Naive B cell (primary cell): ENCODE results near the gene FJX1. TPM values are rescaled to one million over a fixed set of nuclear protein-coding genes. Genes with fewer than 3 reads are reported as not detected.

ENCODE experiments used
- ATAC-seq, 2 donors: fragments of 150-1000 bp; cut with Tn5 transposase; 2 replicates each; pipeline ENCODE4 v1.10.0; 2021; ENCODE audit warnings: low read depth in 2 of 2, mild to moderate bottlenecking in 2 of 2, moderate library complexity in 2 of 2
- DNase-seq: peaks from one replicate; pipeline ENCODE4 v3.0.0; 2022
- H3K27ac Mint-ChIP-seq, 6 donors: one replicate each; pipeline ENCODE4 v1.8.0; 2020 to 2022; ENCODE audit warnings: mild to moderate bottlenecking in 6 of 6, mixed read lengths in 6 of 6, moderate library complexity in 5 of 6, inconsistent platforms in 2 of 6
- H3K27me3 Mint-ChIP-seq, 3 donors: one replicate each; pipeline ENCODE4 v1.8.0; 2021 to 2022; ENCODE audit warnings: mixed read lengths in 3 of 3, mild to moderate bottlenecking in 1 of 3
- H3K36me3 Mint-ChIP-seq, 2 donors: one replicate each; pipeline ENCODE4 v1.8.0; 2020 to 2022; ENCODE audit warnings: mixed read lengths in 2 of 2, inconsistent platforms in 1 of 2, mild to moderate bottlenecking in 1 of 2
- H3K4me1 Mint-ChIP-seq, 3 donors: one replicate each; pipeline ENCODE4 v1.8.0; 2020 to 2022; ENCODE audit warnings: mixed read lengths in 3 of 3, inconsistent platforms in 1 of 3, mild to moderate bottlenecking in 1 of 3, moderate library complexity in 1 of 3
- H3K4me3 Mint-ChIP-seq, 8 donors: one replicate each; pipeline ENCODE4 v1.8.0; 2020 to 2022; ENCODE audit warnings: mild to moderate bottlenecking in 8 of 8, mixed read lengths in 8 of 8, moderate library complexity in 8 of 8, inconsistent platforms in 2 of 8
- H3K9me3 Mint-ChIP-seq, 7 donors: one replicate each; pipeline ENCODE4 v1.8.0; 2020 to 2022; ENCODE audit warnings: mixed read lengths in 7 of 7, mild to moderate bottlenecking in 5 of 7, inconsistent platforms in 2 of 7, moderate library complexity in 1 of 7
- polyA plus RNA-seq, 6 donors: library from polyadenylated mRNA; unstranded; fragments of 300-500 nt; fragmentation: Illumina TruSeq; gene quantifications; one replicate each; pipeline ENCODE4 v1.2.3, GENCODE V29; 2021; ENCODE audit warnings: low read depth in 6 of 6

Gene FJX1, protein sequence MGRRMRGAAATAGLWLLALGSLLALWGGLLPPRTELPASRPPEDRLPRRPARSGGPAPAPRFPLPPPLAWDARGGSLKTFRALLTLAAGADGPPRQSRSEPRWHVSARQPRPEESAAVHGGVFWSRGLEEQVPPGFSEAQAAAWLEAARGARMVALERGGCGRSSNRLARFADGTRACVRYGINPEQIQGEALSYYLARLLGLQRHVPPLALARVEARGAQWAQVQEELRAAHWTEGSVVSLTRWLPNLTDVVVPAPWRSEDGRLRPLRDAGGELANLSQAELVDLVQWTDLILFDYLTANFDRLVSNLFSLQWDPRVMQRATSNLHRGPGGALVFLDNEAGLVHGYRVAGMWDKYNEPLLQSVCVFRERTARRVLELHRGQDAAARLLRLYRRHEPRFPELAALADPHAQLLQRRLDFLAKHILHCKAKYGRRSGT
- polyA plus RNA-seq, result under 1 TPM in 2 of 6 donors, not detected in 4; 0.21 to 0.32 TPM

DNA sequence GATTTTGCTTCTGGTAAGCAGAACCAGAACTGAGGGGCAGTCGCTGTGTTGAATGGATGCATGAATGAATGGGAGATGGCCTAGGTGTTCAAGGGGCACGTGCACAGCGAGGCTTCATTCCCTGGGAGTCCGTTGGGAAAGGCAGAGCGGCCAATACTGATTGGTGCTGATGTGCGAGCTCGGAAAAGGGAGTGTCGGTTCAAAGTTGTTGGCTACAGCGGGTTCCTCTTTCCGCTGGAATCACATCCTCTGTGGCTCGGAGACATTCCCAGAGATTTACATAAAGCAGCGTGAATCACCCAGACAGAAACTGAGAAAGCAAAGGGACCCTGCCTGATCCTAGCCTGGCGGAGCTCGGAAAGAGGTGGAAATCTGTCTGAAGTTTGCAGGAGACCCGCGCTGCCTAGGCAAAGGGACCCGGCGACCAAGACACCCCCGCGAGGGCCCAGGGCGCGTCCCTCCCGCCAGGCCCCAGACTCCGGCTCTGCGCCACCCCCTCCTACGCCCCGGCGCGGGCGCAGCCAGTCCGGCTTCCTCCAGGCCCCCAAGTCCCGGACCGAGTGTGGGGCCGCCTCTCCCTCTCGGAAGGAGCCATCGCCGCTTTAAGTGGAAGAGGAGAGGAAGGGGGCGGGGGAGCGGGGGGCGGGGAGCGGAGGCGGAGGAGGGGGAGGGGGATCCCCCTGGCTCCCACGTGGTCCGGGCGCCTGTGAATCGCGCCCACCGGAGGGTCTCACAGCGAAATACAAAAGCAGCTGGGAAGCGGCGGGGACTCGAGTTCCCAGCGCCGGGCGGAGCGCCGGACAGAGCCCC lies at the start of gene FJX1:
Gene FJX1 (plus strand): TSS at position 774 of the 810 bp plus-strand sequence. CDS start 177 bp downstream, outside the sequence.
- peak; percentile 16 for DNase-seq
- Mint-ChIP-seq H3K4me3 (peak within 1 kb of the TSS; percentile 79 to 91 (median 88)), H3K27ac (peak within 1 kb of the TSS in 1 of 6 donors; percentile 47), H3K9me3 (peaks cover 0 to 1% (median 0%) of the 10 kb centered on the region in 7 donors), H3K27me3 (peaks cover 29 to 59% (median 53%) of the 10 kb centered on the region in 3 donors), H3K36me3 (no peaks in the 10 kb centered on the region), H3K4me1 (peaks cover 5 to 23% (median 10%) of the 10 kb centered on the region in 3 donors)
- ATAC-seq, result peak; percentile 20 to 24

DNA sequence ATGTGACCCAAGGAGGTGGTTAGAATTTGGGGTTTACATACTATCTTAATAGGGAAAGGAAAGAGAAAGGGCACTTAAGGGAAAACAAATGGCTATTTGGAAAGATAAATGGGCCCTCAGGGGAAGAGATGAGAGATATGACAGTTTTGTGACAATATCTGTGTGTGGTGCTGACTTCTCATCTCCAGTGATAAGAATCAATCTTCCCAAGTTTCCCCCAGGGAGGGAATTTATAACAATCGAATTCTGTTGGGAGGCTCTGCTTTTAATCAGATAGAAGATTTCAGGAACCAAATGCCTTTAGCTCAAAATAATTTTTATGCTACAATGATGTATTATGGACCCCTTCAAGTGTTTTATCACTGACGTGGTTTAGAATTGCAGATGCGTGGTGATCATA lies 46.6 kb upstream of the FJX1 start:
- H3K36me3 Mint-ChIP-seq, result peaks cover 0 to 6% of the 10 kb centered on the region in 2 donors
- H3K4me3 Mint-ChIP-seq, result no peak overlapping the region
- H3K27me3 Mint-ChIP-seq, result peaks cover 17 to 30% (median 23%) of the 10 kb centered on the region in 3 donors
- ATAC-seq, result no peak
- no peak for DNase-seq
- H3K4me1 Mint-ChIP-seq, result no peaks in the 10 kb centered on the region
- peaks cover 11 to 36% (median 15%) of the 10 kb centered on the region in 7 donors for H3K9me3 Mint-ChIP-seq
- no peak overlapping the region for H3K27ac Mint-ChIP-seq

DNA sequence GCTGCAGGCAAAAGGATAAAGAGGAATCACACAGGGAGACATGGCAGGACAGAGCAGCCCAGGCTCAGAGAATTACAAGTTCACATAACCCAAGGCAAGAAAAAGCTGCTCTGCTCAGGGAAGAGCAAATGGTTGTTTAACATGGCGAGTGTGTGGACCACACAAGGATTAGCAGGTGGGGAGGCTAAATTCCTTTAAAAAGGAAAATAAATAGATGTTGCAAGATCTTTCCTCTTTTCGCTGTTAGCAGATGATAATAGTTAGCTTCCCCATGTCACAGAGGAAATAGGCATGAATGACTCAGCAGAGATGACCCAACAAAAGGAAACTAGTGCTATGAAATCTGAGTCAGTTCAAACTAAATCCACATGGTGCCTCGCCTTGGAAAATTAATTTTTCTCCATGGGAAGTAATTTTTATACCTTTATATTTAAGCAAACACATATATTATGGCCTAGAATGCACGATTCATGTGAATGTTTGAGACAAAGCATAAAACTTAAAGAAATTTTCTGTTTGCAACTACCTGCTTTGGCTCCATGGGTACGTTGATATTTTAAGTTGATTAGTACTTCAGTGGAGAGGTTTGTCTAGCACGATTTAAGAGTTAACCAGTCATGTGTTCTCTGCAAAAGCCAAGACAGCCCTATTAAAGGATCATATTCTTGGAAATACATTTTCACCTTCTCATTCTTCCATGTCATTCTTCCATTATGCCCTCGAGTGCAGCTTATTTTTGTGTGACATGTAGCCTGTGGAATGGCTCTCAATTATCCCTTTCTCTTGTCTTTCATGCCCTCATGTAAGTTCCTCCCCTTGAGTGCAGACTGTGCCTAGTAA lies 38.5 kb upstream of the FJX1 start:
- Mint-ChIP-seq H3K4me1 (no peaks in the 10 kb centered on the region), H3K27me3 (peaks cover 38 to 54% (median 50%) of the 10 kb centered on the region in 3 donors), H3K9me3 (peaks cover 0 to 4% (median 0%) of the 10 kb centered on the region in 7 donors), H3K4me3 (no peak overlapping the region), H3K36me3 (no peaks in the 10 kb centered on the region), H3K27ac (no peak overlapping the region)
- DNase-seq (no peak), ATAC-seq (no peak)

DNA sequence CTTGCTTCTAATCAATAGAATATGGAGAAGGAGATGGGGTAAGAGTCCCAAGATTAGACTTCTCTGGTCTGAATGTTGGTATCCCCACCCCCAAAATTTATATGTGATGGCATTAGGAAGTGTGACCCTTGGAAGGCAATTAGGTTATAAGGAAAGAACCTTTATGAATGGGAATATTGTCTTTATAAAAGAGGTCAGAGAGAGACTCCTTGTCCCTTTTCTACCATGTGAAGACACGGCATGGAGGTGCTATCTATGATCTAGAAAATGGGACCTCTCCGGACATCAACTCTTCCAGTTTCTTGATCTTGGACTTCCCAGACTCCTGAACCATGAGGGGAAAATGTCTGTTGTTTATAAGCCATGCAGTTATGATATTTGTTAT lies 37.9 kb upstream of the FJX1 start:
- no peak for ATAC-seq
- peaks cover 36 to 55% (median 55%) of the 10 kb centered on the region in 3 donors for H3K27me3 Mint-ChIP-seq
- no peaks in the 10 kb centered on the region for H3K4me1 Mint-ChIP-seq
- H3K36me3 Mint-ChIP-seq, result no peaks in the 10 kb centered on the region
- no peak overlapping the region for H3K27ac Mint-ChIP-seq
- H3K9me3 Mint-ChIP-seq, result peaks cover 0 to 4% (median 0%) of the 10 kb centered on the region in 7 donors
- DNase-seq, result no peak
- H3K4me3 Mint-ChIP-seq, result no peak overlapping the region

DNA sequence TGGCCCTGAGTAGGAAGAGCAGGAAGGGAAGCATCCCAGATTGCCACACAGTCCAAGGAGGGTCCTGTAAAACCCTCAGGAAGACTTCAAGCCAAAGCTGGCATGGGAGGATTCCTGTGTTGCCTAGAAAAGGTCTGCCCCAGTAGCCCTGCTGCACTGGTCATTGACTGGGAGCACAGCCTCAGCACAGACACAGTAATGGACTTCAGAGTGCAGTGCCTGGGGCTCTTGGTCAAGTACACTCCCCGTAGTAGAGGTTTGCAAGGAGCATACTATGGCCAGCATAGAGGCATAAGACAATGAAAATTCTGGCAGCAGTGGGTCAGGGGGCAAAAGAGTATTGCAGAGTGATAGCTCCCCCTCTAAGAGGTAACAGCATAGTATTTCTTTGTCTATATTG lies 36.2 kb upstream of the FJX1 start:
- no peak overlapping the region for H3K4me3 Mint-ChIP-seq
- ATAC-seq, result no peak
- H3K4me1 Mint-ChIP-seq, result no peaks in the 10 kb centered on the region
- DNase-seq, result no peak
- no peak overlapping the region for H3K27ac Mint-ChIP-seq
- peaks cover 0 to 2% (median 0%) of the 10 kb centered on the region in 7 donors for H3K9me3 Mint-ChIP-seq
- peaks cover 37 to 60% (median 55%) of the 10 kb centered on the region in 3 donors for H3K27me3 Mint-ChIP-seq
- no peaks in the 10 kb centered on the region for H3K36me3 Mint-ChIP-seq

DNA sequence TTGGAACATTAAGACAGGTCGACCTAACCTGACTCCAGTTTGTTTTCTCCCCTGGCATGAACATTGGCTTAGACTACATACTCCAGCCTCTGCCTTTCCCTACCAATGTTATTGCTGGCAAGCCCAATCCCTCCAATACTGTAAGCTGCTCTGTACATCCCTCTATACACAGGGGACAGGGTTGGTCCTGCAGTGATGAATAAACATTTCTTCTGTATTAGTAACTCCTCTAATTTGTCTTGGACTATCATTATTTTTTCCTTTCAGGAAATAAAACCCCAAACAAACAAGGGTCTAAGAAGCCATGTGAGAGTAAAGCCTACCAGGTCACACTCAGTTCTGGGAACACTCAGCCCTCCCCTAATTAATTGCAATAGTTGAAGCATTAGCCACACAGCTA lies 35.1 kb upstream of the FJX1 start:
- ATAC-seq (no peak), DNase-seq (no peak)
- Mint-ChIP-seq H3K9me3 (peaks cover 0 to 2% (median 0%) of the 10 kb centered on the region in 7 donors), H3K4me1 (no peaks in the 10 kb centered on the region), H3K4me3 (no peak overlapping the region), H3K27me3 (peaks cover 44 to 67% (median 65%) of the 10 kb centered on the region in 3 donors), H3K27ac (no peak overlapping the region), H3K36me3 (no peaks in the 10 kb centered on the region)

DNA sequence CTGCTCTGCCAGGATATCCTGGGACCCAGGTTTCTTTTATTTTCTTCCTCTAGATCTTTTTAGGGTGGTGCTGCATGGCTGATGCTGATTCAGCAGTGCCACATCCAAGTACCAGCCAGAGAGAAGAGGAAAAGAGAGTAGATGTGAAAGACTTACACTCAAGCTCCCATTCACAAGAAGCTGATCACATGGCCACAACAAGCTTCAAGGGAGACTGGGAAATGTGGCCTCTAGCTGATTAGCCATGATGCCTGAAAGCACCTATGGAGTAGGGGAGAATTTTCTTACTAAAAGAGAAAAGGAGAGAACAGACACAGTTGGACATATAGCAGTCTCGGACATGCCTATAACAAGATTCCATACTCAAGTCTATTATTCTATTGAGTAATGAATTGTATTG lies 34.4 kb upstream of the FJX1 start:
- Mint-ChIP-seq H3K4me3 (no peak overlapping the region), H3K4me1 (no peaks in the 10 kb centered on the region), H3K9me3 (peaks cover 0 to 2% (median 0%) of the 10 kb centered on the region in 7 donors), H3K27ac (no peak overlapping the region), H3K27me3 (peaks cover 44 to 72% (median 66%) of the 10 kb centered on the region in 3 donors), H3K36me3 (no peaks in the 10 kb centered on the region)
- ATAC-seq, result no peak
- no peak for DNase-seq

DNA sequence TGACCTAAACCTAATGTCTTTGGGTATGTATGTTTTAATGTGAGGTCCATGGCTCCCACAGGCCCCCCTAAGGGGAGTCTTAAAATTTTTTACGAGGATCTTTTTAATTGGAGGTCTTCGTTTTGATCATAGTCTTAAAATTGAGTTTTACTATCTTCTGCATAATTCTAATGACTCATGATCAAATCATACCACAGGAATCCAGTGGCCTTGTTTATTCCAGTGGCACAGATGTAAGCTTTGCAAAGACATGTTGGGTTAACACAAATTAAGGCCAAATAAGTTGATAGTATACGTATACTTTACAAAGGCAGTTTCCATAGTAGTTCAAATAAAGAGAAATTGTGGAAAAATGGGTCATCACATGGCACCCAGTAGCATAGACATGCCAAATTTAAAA lies 33.9 kb upstream of the FJX1 start:
- DNase-seq (no peak), ATAC-seq (no peak)
- Mint-ChIP-seq H3K9me3 (peaks cover 0 to 4% (median 0%) of the 10 kb centered on the region in 7 donors), H3K27ac (no peak overlapping the region), H3K4me3 (no peak overlapping the region), H3K36me3 (no peaks in the 10 kb centered on the region), H3K4me1 (no peaks in the 10 kb centered on the region), H3K27me3 (peaks cover 48 to 76% (median 71%) of the 10 kb centered on the region in 3 donors)

DNA sequence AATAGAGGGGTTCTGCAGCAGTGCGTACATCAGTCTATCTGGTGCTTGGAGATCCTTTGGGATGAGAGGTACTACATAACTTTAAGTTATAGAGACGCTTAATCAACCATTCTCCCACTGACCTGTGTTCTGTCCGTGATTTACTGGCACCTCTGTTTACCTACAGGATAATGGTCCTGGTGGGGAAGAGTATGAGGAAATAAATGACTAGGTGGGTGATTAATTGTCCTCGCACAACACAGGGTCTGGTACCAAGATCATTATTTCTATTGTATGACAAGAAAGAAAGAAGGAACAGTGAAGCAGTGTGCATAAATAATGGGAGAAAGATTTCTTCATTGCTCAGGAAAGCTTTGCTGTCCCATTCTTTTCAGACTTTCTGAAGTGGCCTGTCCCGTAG lies 32.8 kb upstream of the FJX1 start:
- no peak for DNase-seq
- Mint-ChIP-seq H3K27ac (no peak overlapping the region), H3K4me3 (no peak overlapping the region), H3K9me3 (peaks cover 0 to 4% (median 0%) of the 10 kb centered on the region in 7 donors), H3K27me3 (peaks cover 50 to 78% (median 72%) of the 10 kb centered on the region in 3 donors), H3K36me3 (no peaks in the 10 kb centered on the region), H3K4me1 (no peaks in the 10 kb centered on the region)
- no peak for ATAC-seq

DNA sequence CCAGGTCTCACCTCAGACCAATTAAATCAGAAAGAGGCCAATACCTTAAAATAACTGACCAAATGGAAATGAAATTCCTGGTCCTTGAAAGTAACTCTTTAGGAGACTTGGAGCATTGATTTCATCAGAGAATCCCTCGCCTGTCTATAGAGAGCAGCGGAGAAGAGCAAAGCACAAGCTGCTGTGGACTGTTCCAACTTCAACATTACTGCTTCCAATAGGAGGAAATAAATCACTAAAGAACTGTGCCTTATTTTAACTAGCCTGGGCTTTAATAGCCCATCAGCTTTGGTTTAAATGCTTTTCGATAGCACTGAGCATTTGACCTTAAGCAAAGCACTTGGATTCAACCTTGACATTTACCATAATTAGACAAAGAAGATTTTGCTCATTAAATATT lies 32.0 kb upstream of the FJX1 start:
- Mint-ChIP-seq H3K9me3 (peaks cover 0 to 4% (median 0%) of the 10 kb centered on the region in 7 donors), H3K4me3 (no peak overlapping the region), H3K36me3 (no peaks in the 10 kb centered on the region), H3K27ac (no peak overlapping the region), H3K4me1 (no peaks in the 10 kb centered on the region), H3K27me3 (peaks cover 51 to 73% (median 71%) of the 10 kb centered on the region in 3 donors)
- ATAC-seq, result no peak
- no peak for DNase-seq

DNA sequence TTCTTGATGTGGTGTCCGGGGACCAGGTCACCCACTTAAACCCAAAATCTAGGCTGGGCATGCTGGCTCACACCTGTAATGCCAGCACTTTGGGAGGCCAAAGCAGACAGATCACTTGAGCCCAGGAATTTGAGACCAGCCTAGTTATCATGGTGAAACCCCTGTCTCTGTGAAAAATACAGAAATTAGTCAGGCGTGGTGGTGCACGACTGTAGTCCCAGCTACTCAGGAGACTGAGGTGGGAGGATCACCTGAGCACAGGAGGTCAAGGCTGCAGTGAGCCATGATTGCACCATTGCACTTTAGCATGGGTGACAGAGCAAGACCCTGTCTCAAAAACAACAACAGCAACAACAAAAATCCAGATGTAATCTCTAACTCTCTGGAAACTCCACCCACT lies 30.3 kb upstream of the FJX1 start:
- ATAC-seq (no peak), DNase-seq (no peak)
- Mint-ChIP-seq H3K27ac (peak overlapping the region in 1 of 6 donors; percentile 34), H3K27me3 (peaks cover 44 to 58% (median 56%) of the 10 kb centered on the region in 3 donors), H3K4me3 (no peak overlapping the region), H3K4me1 (no peaks in the 10 kb centered on the region), H3K36me3 (no peaks in the 10 kb centered on the region), H3K9me3 (peaks cover 0 to 4% (median 0%) of the 10 kb centered on the region in 7 donors)

DNA sequence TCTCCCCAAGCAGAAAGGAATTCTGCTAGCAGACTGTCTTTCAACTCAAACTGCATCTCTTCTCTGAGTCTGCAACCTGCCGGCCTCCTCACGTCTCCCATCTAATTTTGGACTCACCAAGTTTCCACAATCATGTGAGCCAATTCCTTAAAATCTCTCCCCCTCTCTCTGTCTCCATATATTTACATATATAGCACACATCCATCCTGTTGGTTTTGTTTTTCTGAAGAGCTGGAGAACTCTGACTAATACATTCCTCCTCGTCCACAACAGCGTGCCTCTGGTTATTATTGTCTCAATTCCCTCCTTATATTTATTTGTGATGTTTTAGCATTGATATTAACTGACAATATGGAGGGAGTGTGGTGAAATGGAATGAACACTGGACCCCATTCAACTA lies 29.6 kb upstream of the FJX1 start:
- Mint-ChIP-seq H3K4me3 (no peak overlapping the region), H3K27ac (no peak overlapping the region), H3K9me3 (peaks cover 0 to 4% (median 0%) of the 10 kb centered on the region in 7 donors), H3K36me3 (no peaks in the 10 kb centered on the region), H3K27me3 (peaks cover 42 to 54% (median 51%) of the 10 kb centered on the region in 3 donors), H3K4me1 (no peaks in the 10 kb centered on the region)
- DNase-seq, result no peak
- ATAC-seq, result no peak

DNA sequence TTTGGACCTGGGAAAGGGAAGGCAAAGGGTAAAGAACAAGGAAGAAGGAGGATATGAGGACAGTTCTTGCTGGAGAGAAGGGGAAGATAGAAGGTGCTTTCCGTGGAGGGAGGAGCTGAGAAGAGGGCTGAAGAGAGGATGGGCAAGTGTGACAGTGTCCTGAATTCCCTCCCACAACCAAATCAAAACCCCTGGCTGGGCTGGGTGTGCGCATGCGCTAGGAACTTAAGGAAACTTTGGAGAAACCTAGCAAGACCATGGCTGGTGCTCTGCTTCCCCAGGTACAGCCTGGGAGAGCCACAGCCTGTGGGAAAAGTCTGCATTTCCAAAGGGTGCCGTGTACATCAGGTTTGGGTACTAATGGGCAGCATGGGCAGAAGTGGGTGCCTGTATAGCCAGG lies 29.0 kb upstream of the FJX1 start:
- H3K27ac Mint-ChIP-seq, result no peak overlapping the region
- DNase-seq (no peak), ATAC-seq (no peak)
- peaks cover 0 to 4% (median 0%) of the 10 kb centered on the region in 7 donors for H3K9me3 Mint-ChIP-seq
- H3K27me3 Mint-ChIP-seq, result peaks cover 38 to 54% (median 50%) of the 10 kb centered on the region in 3 donors
- H3K4me1 Mint-ChIP-seq, result no peaks in the 10 kb centered on the region
- H3K36me3 Mint-ChIP-seq, result no peaks in the 10 kb centered on the region
- H3K4me3 Mint-ChIP-seq, result no peak overlapping the region
